Spleen (tissue), 7 donors: ENCODE data around the gene MAN1A2.

Experiments used
- CTCF ChIP-seq, 11 experiments: fragments of 200-600 bp in 7 of 11; fragments of 450-650 bp in 4 of 11; sonication (generic) in 4 of 11; IDR thresholded peaks in 8 of 11; conservative IDR thresholded peaks in 3 of 11; 1 replicate in 7 of 11; 2 replicates in 4 of 11; pipeline versions ENCODE4 v1.4.0 to v1.8.0; 2016 to 2021; ENCODE audit warnings: antibody characterized with exemption in 11 of 11, inconsistent platforms in 4 of 11, mild to moderate bottlenecking in 1 of 11
- POLR2A ChIP-seq, 3 donors: fragments of 450-650 bp; IDR thresholded peaks; one replicate each; pipeline ENCODE4 v1.5.1; 2017; ENCODE audit warnings: antibody characterized with exemption in 3 of 3, mild to moderate bottlenecking in 1 of 3
- donor health status: DM: no; HTN: no; CAD: no; lungs with moderate emphysema.
- donor health status: DM: no; HTN: no; CAD: no.
- donor health status: DM: no; HTN: no; CAD: no.

- TF ChIP-seq CTCF (IDR thresholded peaks at IDR 0.05 in 8 of 11, conservative IDR thresholded peaks at IDR 0.05 in 3 of 11) (no peak), POLR2A (IDR thresholded peaks at IDR 0.05) (no peak)
Observed at GRCh38 chr1:117481410-117481809, 114.2 kb downstream of the MAN1A2 start.
